Hindlimb muscle (tissue), 1 donor: ENCODE measurements around the gene LRRC8E. TPM values are rescaled to one million over a fixed set of nuclear protein-coding genes. Genes with fewer than 3 reads are reported as not detected.
"Not testable (repeated sequence)": the region's sequence is repeated elsewhere in the genome, so short reads cannot be mapped to it uniquely, and the experiment has no call there.

Experiments
- DNase-seq: peaks from one replicate; pipeline ENCODE4 v3.0.0-alpha.2; 2013
- polyA plus RNA-seq: library from polyadenylated mRNA; unstranded; fragments of 120-200 nt; gene quantifications from one replicate; pipeline ENCODE4 v1.2.1, GENCODE V29; 2013; ENCODE audit not compliant: insufficient read length

LRRC8E gene
- polyA plus RNA-seq, 1 donor, result not detected

DNA sequence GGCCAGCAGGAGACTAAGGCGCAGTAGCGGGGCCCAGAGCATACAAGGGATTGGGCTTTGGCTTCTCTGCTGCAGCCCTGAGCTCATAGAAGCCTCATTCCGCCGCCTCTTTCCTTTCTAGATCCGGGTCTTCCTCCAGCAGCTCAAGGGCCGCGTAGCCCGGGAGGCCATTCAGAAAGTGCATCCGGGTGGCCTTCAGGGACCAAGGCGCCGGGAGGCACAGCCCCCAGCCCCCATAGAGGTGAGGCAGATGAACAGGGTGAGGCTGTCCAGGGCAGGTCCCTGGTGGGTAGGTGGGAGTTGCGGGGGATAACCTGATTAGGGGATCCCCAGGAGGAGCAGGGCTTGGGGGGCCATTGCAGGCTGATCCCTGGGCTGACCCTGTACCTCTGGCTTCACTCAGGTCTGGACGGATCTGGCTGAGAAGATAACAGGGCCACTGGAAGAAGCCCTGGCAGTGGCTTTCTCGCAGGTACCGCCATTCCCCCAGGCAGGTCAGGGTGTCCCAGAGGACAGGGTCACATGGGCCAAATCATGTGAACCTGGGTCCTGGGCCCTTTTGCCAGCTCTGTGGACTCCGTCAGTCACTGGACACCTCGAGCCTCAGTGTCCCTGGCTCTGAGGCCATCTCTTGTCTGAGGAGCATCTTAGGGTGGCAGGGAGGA lies 33.1 kb downstream of the LRRC8E start:
- no peak for DNase-seq

DNA sequence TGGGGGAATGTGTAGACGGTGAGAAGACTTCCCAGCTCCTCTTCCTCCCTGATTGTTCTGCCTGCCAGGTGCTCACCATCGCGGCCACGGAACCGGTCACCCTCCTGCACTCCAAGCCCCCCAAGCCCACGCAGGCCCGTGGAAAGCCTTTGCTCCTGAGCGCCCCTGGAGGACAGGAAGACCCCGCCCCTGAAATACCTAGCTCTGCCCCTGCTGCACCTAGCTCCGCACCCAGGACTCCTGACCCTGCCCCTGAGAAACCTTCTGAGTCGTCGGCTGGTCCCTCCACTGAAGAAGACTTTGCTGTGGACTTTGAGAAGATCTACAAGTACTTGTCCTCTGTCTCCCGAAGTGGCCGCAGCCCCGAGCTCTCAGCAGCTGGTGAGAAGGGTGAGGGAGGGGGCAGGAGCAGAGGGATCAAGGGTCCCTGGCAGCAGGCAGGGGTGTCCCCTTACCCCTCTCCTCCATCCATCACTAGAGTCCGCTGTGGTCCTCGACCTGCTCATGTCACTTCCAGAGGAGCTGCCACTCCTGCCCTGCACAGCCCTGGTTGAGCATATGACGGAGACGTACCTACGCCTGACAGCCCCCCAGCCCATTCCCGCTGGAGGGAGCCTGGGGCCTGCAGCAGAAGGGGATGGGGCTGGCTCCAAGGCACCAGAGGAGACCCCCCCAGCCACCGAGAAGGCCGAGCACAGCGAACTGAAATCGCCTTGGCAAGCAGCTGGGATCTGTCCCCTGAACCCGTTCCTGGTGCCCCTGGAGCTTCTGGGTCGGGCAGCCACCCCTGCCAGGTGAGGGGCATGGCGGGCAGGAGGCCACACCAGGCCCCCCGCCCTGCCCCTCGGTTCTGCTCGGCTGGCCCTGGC lies 33.9 kb downstream of the LRRC8E start:
- DNase-seq, result no peak

DNA sequence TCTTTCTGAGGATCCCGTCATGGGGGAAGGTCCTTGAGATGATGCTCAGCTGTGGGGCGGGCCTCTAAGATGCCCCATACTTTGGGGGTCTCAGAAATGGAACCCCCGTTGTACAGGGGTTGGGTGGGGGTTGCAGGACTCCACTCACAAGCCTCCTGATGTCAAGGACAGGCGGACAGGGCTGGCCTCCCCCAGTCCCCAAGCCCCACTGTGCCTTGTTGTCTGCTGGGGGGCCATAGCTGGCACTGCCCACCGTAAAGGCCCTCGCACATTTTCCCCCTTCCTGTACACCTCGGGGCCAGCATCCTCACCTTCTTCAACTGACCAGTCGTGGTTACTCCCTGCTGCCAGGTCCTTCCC lies 34.5 kb downstream of the LRRC8E start:
- no peak for DNase-seq

DNA sequence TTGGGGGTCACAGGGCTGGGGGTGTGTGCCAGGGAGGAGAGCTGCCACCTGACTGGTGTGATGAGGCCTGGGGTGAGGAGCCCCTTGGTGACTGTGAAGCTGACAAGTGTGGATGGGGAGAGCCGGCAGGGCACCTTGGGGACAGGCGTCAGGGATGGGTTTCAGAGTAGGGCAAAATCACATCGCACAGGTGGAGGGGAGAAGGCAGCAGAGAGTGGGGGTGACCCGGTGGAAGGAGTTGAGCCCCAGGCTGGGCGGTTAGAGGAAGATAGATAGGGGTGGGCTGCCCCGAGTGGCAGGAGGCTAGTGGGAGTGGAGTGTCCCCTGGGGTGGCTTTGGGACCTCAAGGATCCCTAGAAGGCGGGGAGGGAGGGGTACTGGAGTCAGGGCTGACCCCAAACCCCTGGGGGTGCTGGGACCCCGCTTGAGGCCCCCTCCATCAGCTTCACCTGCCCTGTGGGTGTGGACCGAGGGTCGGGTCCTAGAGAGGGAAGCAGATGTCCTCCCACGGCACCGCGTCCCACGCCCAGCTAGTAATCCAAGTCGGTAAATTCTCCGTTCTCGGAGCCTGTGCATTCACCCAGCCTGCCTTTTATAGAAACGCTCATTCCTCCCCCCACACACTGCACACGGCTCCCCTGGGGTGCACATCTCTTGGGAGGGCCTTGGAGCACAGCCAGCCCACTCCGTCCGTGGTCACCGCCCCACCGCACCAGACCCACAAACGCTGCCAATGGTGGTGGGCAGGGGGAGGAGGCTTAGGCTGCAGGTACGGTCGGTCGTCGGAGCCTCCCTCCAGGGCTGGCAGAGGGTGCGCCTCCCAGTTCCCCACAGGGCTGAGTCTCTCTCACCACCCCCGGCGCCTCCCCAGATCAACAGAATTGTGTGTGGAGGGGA lies 35.2 kb downstream of the LRRC8E start:
- DNase-seq, result no peak

DNA sequence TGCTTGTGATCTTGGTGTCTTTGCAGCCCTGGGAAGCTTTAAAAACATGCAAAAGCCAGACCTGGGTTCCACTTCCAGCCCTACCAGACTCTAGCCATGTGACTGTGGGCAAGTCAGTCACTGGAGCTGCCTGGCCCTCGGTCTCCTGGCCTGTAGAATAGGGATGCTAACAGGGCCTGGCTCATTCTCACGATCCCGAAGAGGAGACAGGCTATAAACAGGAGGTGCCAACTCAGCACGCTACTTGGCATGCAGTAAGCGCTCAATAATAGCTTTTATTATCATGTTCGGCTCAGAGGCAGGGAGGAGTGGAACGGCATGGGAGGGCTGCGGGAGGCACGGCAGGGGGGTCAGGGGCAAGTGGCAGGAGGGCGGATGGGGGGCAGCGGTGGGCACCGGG lies 35.9 kb downstream of the LRRC8E start:
- DNase-seq, result no peak

DNA sequence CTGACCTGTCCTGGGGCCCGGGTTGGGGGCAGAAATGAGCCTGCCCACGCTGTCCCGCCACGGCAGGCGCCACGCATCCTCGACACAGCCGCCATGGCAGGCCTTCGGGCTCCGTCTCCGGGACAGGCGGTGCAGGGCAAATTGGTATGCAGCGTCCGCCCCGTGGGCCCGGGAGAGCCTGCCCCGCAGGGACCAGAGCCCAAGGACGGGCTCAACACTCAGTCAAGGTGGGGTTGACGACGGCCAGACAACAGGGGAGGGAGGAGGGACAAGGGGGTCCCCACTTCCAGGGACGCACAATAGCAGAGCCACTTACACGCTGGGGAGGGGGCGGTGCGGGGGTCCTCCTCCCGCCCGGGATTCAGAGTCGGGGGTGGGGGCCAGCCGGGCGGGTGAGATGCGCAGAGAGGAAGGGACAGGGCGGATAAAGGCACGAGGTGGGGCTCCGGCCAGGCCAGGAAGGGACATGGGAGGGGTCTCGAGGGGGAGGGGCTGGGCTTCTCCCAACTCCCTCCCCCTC lies 36.4 kb downstream of the LRRC8E start:
- DNase-seq, result no peak

DNA sequence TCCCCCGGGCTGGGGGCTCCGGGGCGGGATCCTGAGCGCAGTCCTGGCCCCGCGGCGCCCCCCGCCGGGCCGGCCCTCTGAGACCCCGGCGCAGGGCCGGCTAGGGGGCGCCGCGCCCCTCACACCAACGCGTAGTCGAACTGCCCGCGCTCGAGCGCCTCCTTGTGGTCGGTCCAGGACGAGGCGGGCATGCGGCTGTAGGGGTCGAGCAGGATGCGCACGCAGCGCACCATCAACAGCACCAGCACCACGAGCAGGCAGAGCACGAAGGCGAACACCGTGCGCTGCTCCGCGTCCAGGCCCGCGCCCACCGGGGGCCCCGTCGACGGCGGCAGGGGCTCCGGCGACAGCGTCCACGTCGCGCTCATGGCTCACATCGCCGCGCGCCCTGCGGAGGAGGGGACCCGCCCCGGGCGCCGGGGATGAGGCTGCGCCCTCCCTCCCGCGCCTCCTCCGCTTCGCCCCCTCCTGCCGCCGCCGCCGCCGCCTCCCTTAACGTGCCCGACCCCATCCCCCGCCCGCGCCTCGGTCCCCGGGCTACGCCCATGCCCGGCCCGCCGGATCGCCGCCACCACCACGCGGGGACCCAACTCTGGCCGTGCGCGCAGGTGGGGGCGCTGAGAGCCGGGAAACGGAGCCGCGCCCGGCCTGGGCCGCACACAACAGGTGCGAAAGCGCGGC lies 37.0 kb downstream of the LRRC8E start:
- peak; percentile 80 for DNase-seq

DNA sequence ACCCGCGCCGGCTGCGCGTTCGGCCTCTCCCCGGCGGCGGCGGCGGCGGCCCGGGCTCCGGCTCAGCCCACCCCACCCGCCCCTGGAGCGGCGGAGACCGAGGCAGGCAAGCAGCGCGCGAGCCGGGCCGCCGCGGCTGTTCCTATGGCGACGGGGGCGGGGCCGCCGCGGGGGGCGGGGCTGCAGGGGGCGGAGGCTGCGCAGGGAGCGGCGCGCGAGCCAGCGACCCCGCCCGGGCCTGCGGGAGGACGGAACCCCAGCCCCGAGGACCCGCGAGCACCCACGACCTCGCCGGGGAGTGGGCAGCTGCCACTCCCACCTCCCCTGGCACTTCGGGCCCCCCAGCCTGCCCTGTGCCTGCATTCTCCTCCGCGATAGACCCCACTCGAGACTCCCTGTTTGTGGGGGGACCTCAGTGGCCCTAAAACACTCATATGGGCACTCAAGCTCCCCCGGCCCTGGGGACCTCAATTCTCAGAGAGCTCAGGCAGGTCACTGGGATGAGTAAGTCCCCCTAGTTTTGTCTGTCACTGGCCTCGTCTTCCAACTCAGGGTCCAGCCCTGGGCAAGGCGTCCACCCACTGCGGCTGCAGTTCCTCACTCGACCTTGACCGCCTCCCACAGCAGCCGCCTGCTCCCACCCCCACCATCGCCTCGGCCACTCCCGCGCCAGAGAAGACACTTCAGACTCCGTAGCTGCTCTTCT lies 37.9 kb downstream of the LRRC8E start, which contains the start of gene CTXN1:
Gene CTXN1 (minus strand): TSS at position 115 of the 706 bp plus-strand sequence. CDS start 597 bp downstream, outside the sequence.
- no peak for DNase-seq

DNA sequence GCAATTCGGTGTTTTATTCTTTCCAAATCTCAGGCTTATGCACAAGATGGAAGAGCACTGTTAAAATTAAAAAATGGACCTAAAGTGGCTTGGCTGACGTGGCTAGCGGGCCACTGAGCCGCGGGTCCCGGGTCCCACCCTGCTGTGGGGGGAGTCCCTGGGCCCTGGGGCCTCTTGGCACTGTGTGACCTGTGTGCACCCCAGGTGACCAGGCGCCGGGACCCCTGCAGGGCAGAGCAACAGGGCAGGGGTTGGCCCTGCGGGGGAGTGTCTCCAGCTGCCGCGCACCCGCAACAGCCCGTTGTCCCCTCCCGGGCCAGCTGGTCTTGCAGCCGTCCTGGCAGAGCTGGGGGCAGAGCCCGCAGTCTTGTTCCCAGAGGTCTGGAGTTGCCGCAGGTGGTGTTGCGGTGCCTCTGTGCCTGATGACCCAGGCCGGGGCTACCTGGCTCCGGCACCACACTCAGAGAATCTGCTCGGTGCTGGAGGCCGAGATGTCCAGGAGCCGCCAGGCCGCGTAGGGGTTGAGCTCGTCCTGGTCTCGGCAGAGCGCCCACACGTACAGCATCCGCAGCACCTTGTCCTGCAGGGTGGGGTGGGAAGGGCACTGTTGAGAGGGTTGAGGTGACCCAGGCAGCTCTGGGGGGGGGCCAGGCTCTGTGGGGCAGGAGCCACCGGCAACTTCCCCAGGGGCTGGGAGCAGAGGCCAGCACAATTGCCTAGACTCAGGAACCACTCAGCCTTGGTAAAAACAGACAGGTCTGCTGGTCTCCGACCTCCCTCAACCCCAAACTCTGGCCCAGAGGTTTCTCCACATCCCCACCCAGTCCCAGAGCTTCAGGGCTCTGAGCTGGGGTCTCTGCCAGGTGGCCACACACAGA lies 38.7 kb downstream of the LRRC8E start:
- DNase-seq, result no peak

DNA sequence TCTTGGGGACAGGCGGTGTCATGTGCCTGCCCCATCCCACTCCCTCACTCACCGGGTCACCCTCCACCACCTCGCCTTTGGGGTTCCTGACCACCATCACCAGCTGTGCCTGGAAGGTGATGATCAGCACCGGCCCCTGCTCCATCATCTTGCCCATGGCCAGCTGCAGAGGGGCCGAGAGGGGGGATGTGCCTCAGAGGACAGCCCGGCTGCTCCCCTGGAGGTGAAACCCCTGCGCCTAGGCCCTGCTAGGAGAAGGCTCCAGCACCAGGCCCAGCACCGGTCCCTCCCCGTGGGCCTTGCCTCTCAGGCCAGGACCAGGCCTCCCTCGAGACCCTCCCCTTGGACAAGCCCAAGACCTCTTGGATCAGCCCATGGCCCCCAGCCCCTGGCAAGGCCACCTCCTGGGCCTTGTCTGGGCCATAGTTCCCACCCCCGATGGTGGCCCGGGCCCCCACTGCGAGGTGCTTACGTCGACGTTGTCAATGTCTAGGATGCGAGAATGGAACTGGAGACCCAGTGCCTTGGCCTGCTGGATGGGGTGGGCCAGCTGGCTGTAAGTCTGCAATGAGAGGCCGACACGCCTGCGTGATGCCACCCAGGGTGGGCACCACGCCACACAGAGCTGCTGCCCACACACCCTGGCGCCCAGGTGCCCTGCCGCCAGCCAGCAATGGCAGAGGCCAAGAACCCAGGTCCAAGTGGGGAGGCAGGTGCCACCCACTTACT lies 39.5 kb downstream of the LRRC8E start:
- no peak for DNase-seq

DNA sequence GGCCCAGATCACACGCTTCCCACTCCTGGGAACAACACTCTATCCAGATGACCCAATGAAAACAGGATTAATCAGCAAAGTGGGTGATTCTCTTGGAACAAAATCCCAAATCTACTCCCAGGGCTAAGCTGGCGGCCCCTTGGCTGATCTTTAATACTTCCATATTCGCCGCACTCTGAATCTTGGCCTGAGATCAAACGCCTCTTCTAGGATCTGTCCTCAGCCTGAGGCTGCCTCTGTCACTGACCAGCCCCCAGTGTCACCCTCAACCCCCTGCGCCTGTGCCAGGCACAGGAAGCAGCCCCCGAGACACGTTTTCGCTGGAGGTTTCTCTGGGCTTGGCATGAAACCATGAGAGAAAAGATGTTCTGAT lies 40.0 kb downstream of the LRRC8E start:
- no peak for DNase-seq

DNA sequence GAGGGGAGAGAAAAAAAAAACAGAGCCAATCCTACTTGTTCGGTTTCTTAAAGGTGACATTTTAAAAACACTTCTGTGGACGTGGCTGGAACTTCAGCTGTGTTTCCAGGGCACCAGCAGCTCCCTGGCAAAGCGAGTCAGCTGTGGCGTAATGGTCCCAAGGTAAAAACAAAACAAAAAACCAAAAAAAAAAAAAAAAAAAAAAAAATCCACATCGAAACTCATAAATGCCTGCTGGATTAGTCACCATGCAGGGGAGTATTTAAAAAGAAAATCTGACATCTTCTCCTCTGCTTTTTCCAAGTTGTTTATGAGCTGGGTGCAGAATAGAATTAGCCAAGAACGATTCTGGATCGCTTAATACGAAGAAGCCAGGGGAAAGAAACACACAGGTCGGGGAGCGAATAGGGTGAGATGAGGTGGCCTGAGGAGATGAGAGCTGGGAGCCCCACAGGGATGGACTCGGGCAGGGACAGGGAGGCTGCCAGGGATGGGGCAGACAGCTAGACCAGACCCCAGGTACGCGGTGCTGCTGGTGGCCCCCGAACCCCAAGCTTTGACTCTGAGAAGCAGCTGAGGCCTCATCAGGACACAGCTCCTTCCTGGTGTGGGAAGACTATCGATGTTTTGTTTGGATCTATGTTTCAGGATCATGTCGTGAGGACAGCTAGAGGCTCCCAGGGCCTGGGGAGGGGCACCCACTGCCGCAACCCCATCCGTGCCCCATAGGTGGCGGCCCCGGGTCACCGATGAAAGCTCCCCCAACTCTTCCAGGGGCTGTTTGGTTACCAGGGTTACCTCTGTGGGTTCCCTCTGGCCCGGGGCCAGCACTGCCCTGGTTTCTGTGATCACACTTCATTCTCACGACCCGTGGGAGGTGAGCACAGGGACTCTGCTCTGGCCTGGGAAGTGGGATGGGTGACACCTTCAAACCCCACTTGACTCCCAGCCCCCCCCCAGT lies 40.7 kb downstream of the LRRC8E start:
- DNase-seq, result no peak

DNA sequence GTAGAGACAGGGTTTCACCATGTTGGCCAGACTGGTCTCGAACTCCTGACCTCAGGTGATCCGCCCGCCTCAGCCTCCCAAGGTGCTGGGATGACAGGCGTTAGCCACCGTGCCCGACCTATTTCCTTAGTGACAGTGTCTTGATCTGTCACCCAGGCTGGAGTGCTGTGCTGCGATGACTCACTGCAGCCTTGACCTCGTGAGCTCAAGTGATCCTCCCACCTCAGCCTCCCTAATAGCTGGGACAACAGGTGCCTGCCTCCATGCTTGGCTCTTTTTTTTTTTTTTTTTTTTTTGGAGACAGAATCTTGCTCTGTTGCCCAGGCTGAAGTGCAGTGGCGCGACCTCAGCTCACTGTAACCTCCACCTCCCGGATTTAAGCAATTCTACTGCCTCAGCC lies 41.7 kb downstream of the LRRC8E start:
- not testable (repeated sequence) for DNase-seq

DNA sequence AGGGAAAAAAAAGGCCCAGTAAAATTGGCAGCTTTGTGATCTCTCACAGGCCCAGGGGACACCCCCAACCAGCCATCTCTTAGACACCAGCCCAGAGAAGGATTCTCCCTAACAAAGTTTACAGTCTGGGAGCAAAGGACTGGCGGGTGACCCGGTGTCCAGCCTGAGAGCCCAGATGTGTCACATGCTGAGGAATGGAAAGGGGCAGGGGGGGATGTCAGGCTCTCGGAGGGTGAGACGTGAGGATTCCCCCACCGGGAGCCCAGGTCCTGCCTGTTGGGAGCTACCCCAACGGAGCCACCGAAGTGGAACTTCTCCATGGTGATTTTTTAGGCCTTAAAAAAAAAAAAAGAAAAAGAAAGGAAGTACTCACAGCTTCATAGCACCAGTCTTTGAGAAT lies 42.5 kb downstream of the LRRC8E start:
- DNase-seq, result no peak

DNA sequence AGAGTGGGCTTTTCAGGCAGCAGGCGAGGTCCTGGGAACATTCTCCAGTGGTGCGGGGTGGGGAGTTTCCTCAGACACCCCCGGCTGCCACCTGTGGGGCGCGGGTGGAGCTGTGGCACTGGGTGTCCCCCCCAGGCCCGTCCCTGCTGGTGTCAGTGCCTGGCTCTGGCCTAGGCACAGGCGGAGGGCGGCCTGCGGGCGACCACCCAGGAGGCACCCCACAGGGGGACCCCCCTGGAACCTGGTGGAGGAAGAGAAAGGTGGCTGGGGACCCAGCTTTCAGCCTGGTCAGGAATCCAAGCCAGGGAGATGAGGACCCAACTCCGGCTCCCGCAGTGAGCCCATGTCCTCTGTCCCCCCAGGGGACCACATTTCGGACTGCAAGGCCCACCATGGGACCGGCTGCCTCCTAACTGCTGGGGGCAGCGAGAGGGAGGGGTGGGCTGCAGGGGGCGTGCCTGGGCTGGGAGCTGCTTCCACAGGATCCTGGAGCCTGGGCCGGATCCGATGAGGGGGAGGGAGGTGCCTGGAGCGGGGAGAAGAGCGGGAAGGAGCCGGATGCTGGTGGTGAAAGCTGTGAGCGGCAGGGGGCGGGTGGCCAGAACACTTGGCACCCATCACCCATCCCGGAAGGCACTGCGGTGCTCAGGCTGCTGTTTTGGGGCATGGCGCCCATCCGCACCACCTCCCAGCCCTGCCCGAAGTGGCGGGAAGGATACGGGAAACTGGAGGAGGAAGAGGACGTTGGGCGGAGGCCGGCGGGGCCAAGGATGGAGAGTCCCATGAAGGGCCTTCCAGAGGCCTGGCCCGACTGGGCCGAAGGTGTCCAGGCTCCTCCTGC lies 43.1 kb downstream of the LRRC8E start:
- DNase-seq, result no peak

DNA sequence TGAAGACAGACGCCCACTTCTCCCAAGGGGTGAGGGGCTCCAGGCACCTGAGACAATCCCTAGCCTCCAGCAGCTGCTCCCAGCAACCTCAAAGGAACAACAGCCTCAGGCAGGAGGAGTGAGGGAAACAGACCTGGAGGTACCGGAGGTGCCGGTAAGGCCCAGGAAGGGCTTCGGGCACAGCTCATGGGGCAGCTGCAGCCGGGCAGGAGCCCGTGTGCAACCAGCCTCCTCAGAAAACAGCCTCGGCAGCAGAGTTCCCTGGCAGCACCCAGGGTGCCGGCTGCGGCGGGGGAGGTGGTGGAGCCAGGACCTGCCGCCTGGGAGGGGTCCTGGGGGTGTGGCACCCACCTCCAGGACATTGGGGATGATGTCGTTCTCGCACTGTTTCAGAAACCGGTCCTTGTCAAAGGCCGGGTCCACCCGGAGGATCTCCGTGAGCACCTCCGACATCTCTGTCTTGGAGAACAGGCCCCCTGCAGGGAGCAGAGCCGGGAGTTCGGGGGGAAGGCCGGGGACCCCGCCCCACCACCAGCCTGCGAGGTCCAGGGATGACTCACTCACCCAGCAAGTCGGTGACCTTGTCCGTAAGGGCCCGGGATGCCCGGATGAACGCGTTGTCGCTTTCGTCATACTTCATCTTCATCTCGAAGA lies 44.1 kb downstream of the LRRC8E start:
- DNase-seq, result no peak

DNA sequence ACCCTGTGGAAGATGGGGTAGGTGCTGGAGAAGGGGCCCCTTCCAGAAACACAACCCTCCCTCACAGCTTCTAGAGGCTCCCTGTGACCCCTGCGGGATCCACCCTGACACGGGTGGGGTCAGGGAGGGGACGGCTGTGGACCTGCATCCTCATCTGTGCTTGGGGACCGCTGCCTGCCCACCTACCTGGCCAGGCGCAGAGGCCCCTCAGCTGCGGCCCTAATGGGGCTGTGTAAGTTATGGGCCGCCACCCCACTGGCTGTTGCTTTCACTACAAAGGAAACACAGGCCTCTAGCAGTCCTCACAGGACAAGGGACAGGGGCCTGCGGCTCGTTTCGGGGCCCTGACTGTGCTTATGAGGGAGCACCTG lies 44.6 kb downstream of the LRRC8E start:
- DNase-seq, result no peak
